GM23248 (cell line): ENCODE results near the gene MDP1. TPM values are rescaled to one million over a fixed set of nuclear protein-coding genes. Genes with fewer than 3 reads are reported as not detected.
A peak's percentile ranks its signal among the peaks of the same experiment; 100 is the strongest.

Experiments used
- DNase-seq: peaks from one replicate; pipeline ENCODE4 v3.0.0-alpha.2; 2015
- H2AFZ ChIP-seq: fragments of 200-600 bp; sonication (generic); 2 replicates; pipeline ENCODE4 v1.6.1; 2016; ENCODE audit warnings: antibody characterized with exemption
- H3F3A ChIP-seq: fragments of 200-600 bp; sonication (generic); 2 replicates; pipeline ENCODE4 v1.6.1; 2016; ENCODE audit warnings: mild to moderate bottlenecking, antibody characterized with exemption, mixed run types; ENCODE audit not compliant: insufficient read depth
- H3K27ac ChIP-seq: fragments of 200-600 bp; sonication (generic); 2 replicates; pipeline ENCODE4 v1.5.1; 2016; ENCODE audit warnings: mild to moderate bottlenecking
- H3K27me3 ChIP-seq: fragments of 200-600 bp; sonication (generic); replicated peaks from 2 replicates; pipeline ENCODE4 v1.6.1; 2016; ENCODE audit warnings: mild to moderate bottlenecking; ENCODE audit not compliant: insufficient read depth
- H3K36me3 ChIP-seq: fragments of 200-600 bp; sonication (generic); 2 replicates; pipeline ENCODE4 v1.6.1; 2016; ENCODE audit warnings: low read depth, mild to moderate bottlenecking
- H3K4me1 ChIP-seq: fragments of 200-600 bp; sonication (generic); 2 replicates; pipeline ENCODE4 v1.6.1; 2016; ENCODE audit warnings: mild to moderate bottlenecking; ENCODE audit not compliant: insufficient read depth
- H3K4me2 ChIP-seq: fragments of 200-600 bp; sonication (generic); one replicate; pipeline ENCODE4 v1.6.1; 2016; ENCODE audit warnings: mild to moderate bottlenecking; ENCODE audit not compliant: unreplicated experiment
- H3K4me3 ChIP-seq: fragments of 200-600 bp; sonication (generic); 2 replicates; pipeline ENCODE4 v1.5.1; 2016; ENCODE audit warnings: mild to moderate bottlenecking
- H3K79me2 ChIP-seq: fragments of 200-600 bp; sonication (generic); 2 replicates; pipeline ENCODE4 v1.6.1; 2016; ENCODE audit warnings: mild to moderate bottlenecking; ENCODE audit not compliant: insufficient read depth
- H3K9ac ChIP-seq: fragments of 200-600 bp; sonication (generic); 2 replicates; pipeline ENCODE4 v1.6.1; 2016; ENCODE audit warnings: mild to moderate bottlenecking
- H3K9me2 ChIP-seq: fragments of 200-600 bp; sonication (generic); 2 replicates; pipeline ENCODE4 v1.6.1; 2016; ENCODE audit warnings: mixed run types, mild to moderate bottlenecking, moderate library complexity; ENCODE audit not compliant: insufficient read depth
- H3K9me3 ChIP-seq: fragments of 200-600 bp; sonication (generic); one replicate; pipeline ENCODE4 v1.6.1; 2017; ENCODE audit warnings: low read depth
- H4K20me1 ChIP-seq: fragments of 200-600 bp; sonication (generic); 2 replicates; pipeline ENCODE4 v1.6.0; 2016; ENCODE audit not compliant: insufficient read depth
- EZH2 ChIP-seq: fragments of 200-600 bp; sonication (generic); IDR thresholded peaks from 2 replicates; pipeline ENCODE4 v1.6.1; 2018; ENCODE audit warnings: antibody characterized with exemption, mild to moderate bottlenecking; ENCODE audit not compliant: insufficient read depth, poor library complexity, severe bottlenecking
- EZH2phosphoT487 ChIP-seq: fragments of 200-600 bp; sonication (generic); IDR thresholded peaks from 2 replicates; pipeline ENCODE4 v1.6.1; 2018; ENCODE audit warnings: antibody characterized with exemption, moderate library complexity, mild to moderate bottlenecking, low read depth; ENCODE audit not compliant: insufficient read depth
- WGBS, 2 experiments: methylation state at CpG; one replicate each; pipeline ENCODE4 v1.1.6; 2015 to 2017; ENCODE audit warnings: low lambda C conversion rate in 2 of 2, low coverage in 1 of 2; ENCODE audit errors: missing lambda C conversion rate in 2 of 2; 5-methylcytosine and 5-hydroxymethylcytosine counted together
- in situ Hi-C: fragments of 300-500 bp; cut with MboI; formaldehyde crosslinking; loops from 2 replicates; pipeline ENCODE4 v1.15.0; 2020
- polyA plus RNA-seq: library from polyadenylated mRNA; unstranded; fragments of >200 nt; fragmentation: Nextera tagmentation; extraction: Ambion mirVana; gene quantifications from 2 replicates; pipeline ENCODE4 v1.2.1, GENCODE V29; 2016
- total RNA-seq: library from RNA; depleted of rRNA; stranded (reverse); fragments of >200 nt; shearing (Covaris generic); gene quantifications from 2 replicates; pipeline ENCODE4 v1.2.3, GENCODE V29; 2014

MDP1 gene
- total and polyA plus RNA-seq, 2 experiments from 2014 or later: 8.2 to 23.3 TPM

DNA sequence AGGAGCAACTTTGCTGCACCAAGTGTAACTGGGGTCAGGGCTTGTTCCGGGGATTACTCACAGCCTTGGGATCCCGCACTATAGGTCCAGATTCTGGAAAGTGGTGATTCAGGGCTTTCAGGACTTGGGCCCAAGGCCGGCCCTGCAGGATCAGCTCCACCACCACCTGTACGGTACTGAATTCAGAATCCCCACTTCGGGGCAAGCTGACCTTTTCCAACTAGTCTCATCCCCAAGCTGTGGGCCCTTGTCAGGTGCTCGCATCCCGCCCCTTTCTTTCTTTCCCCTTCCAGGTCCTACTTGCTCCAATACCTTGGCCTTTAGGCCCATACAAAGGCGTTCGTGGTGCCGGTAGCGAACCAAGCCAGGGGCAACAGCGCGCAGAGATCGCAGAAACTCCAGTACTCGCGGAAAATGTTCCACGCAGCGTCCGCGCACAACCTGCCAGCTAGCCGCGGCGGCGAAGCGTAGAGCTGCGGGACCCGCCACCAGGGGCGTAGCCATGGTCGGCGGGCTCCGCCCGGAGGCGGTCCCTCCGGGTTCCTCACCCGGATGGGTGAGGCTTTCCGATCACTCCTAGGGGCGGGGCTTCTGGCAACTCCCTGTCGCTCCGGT, 26.1 kb upstream of the MDP1 start:
- in situ Hi-C loops: loop anchor here (10.0 kb wide), 1 partner anchor 53 kb away; the partner anchor contains the start of genes DHRS1 and NOP9
- Histone ChIP-seq H3K4me3 (peak overlapping the region; percentile 97), H3K79me2 (peaks cover 36% of the 10 kb centered on the region), H2AFZ (peak overlapping the region; percentile 87), H3K27me3 (no peaks in the 10 kb centered on the region), H3K4me1 (peaks cover 33% of the 10 kb centered on the region), H3K4me2 (peak overlapping the region; percentile 85), H3K36me3 (peaks cover 28% of the 10 kb centered on the region), H3K27ac (peak overlapping the region; percentile 98), H3F3A (peaks cover 44% of the 10 kb centered on the region), H3K9ac (peak overlapping the region; percentile 91), H3K9me2 (no peaks in the 10 kb centered on the region), H4K20me1 (no peaks in the 10 kb centered on the region), H3K9me3 (no peaks in the 10 kb centered on the region)
- DNase-seq: peak; percentile 99
- WGBS, 2 experiments: 0 to 1% methylated on average over 27 to 39 of the region's 39 CpGs
- TF ChIP-seq EZH2 (no peak), EZH2phosphoT487 (no peak)

DNA sequence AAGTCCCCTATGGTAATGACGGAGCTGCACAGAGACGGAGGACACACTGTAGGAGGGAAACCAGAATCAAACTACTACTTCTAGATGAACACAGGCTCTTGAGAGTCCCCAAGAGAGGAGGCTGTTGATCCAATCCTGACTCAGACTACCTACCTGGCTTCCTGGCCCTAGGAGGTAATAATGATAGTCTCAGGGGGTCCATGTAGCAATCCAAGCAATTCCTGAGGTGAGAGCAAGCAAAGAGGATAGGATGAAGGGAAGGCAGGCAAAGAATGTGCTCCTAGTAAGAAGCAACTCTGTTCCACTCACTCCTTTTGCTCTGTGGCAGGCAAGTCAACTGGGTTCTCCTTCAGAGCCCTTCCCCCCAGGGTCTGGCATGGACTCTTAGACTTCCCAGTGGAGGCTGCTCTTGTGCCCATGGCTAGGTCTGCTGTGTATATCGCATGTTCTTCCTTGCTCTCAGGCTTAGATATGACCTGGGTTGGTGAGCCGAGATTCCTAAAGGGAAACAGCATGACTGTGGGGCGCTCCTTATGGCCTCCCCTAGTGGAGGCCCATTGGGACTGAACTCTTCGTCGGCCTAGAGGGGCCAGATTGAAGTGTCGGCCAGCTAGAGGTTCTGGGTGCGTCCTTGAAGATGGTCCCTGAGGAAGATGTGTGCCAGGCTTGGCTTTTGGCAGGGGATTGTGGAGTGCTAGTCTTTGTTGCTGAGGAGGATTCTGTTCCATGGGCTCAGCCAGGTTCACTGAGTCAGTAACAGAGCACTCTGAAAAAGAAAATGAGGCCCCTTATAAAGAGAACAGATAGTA, 24.4 kb upstream of the MDP1 start:
- H3K4me1 ChIP-seq: peaks cover 33% of the 10 kb centered on the region
- H3K4me3 ChIP-seq: no peak overlapping the region
- peak overlapping the region; percentile 27 for H3K4me2 ChIP-seq
- peaks cover 37% of the 10 kb centered on the region for H3K36me3 ChIP-seq
- TF ChIP-seq EZH2phosphoT487 (no peak), EZH2 (no peak)
- H3K79me2 ChIP-seq: peaks cover 51% of the 10 kb centered on the region
- H3K9me3 ChIP-seq: no peaks in the 10 kb centered on the region
- no peak overlapping the region for H2AFZ ChIP-seq
- H4K20me1 ChIP-seq: no peaks in the 10 kb centered on the region
- no peak for DNase-seq
- no peaks in the 10 kb centered on the region for H3K9me2 ChIP-seq
- H3K9ac ChIP-seq: peak overlapping the region; percentile 91; the same call in 1 of the 2 replicates
- 91 to 94% methylated on average over 9 of the region's 9 CpGs for WGBS, 2 experiments
- in situ Hi-C loops: loop anchor here (10.0 kb wide), 1 partner anchor 54 kb away; the partner anchor contains the start of genes DHRS1 and NOP9
- H3F3A ChIP-seq: peaks cover 44% of the 10 kb centered on the region
- no peaks in the 10 kb centered on the region for H3K27me3 ChIP-seq
- H3K27ac ChIP-seq: 0 out of 2 replicates have a peak overlapping the region, but pooled peaks have one; percentile 98

- no peaks in the 10 kb centered on the region for H3K27me3 ChIP-seq
- 96 to 98% methylated on average over 5 of the region's 5 CpGs for WGBS, 2 experiments
- H3K27ac ChIP-seq: no peak overlapping the region
- peaks cover 68% of the 10 kb centered on the region for H3K79me2 ChIP-seq
- peaks cover 37% of the 10 kb centered on the region for H3K36me3 ChIP-seq
- H2AFZ ChIP-seq: no peak overlapping the region
- no peaks in the 10 kb centered on the region for H4K20me1 ChIP-seq
- TF ChIP-seq EZH2phosphoT487 (no peak), EZH2 (no peak)
- H3F3A ChIP-seq: peaks cover 40% of the 10 kb centered on the region
- no peak overlapping the region for H3K4me3 ChIP-seq
- in situ Hi-C loops: no loop called here
- no peaks in the 10 kb centered on the region for H3K9me2 ChIP-seq
- H3K4me1 ChIP-seq: peaks cover 39% of the 10 kb centered on the region
- no peaks in the 10 kb centered on the region for H3K9me3 ChIP-seq
- no peak for DNase-seq
- no peak overlapping the region for H3K9ac ChIP-seq
- no peak overlapping the region for H3K4me2 ChIP-seq
These were observed 22.7 kb upstream of the MDP1 start for GRCh38 chr14:24238527-24239037.

- Histone ChIP-seq H3K9ac (no peak overlapping the region), H3K4me1 (peaks cover 40% of the 10 kb centered on the region), H3K4me2 (no peak overlapping the region), H3K79me2 (peaks cover 73% of the 10 kb centered on the region), H2AFZ (no peak overlapping the region), H3F3A (peaks cover 35% of the 10 kb centered on the region), H3K36me3 (peaks cover 37% of the 10 kb centered on the region), H3K9me3 (no peaks in the 10 kb centered on the region), H3K27me3 (no peaks in the 10 kb centered on the region), H4K20me1 (no peaks in the 10 kb centered on the region), H3K9me2 (no peaks in the 10 kb centered on the region), H3K4me3 (no peak overlapping the region), H3K27ac (no peak overlapping the region)
- in situ Hi-C loops: no loop called here
- no peak for TF ChIP-seq EZH2phosphoT487
- no peak for TF ChIP-seq EZH2
- no peak for DNase-seq
- WGBS, 2 experiments: 70 to 79% methylated on average over 5 of the region's 5 CpGs
These were observed 22.3 kb upstream of the MDP1 start for GRCh38 chr14:24238123-24238522.
